ENCODE data around the gene SMNDC1. TPM values are rescaled to one million over a fixed set of nuclear protein-coding genes. Genes with fewer than 3 reads are reported as not detected.
A peak's percentile ranks its signal among the peaks of the same experiment; 100 is the strongest.
"Not testable (repeated sequence)": the region's sequence is repeated elsewhere in the genome, so short reads cannot be mapped to it uniquely, and the experiment has no call there.

SMNDC1 gene
- total RNA-seq, 1 donor from 2014 or later, result 46.2 TPM

- no peaks in the 10 kb centered on the region for H3K4me1 Mint-ChIP-seq
- H3K9me3 Mint-ChIP-seq, result no peaks in the 10 kb centered on the region
- H3K27ac Mint-ChIP-seq, result no peak overlapping the region
- H3K27me3 Mint-ChIP-seq, result no peaks in the 10 kb centered on the region
- intact Hi-C loops (cut with micrococcal nuclease), result no loop called here
- H3K36me3 Mint-ChIP-seq (ENCODE audit: low read depth), result peaks cover 45% of the 10 kb centered on the region
- DNase-seq, result no peak
- no peak overlapping the region for H3K4me3 Mint-ChIP-seq
Measured at GRCh38 chr10:110286841-110287240, 17.9 kb downstream of the SMNDC1 start.

- H3K9me3 Mint-ChIP-seq, result no peaks in the 10 kb centered on the region
- peaks cover 42% of the 10 kb centered on the region for H3K36me3 Mint-ChIP-seq (ENCODE audit: low read depth)
- no peak for DNase-seq
- H3K27me3 Mint-ChIP-seq, result no peaks in the 10 kb centered on the region
- H3K4me1 Mint-ChIP-seq, result no peaks in the 10 kb centered on the region
- no peak overlapping the region for H3K4me3 Mint-ChIP-seq
- intact Hi-C loops (cut with micrococcal nuclease), result no loop called here
- no peak overlapping the region for H3K27ac Mint-ChIP-seq
Measured at GRCh38 chr10:110285501-110285900, 19.2 kb downstream of the SMNDC1 start.

GRCh38 chr10:110284262-110284661 lies 20.5 kb downstream of the SMNDC1 start:
- Mint-ChIP-seq H3K36me3 (ENCODE audit: low read depth) (peaks cover 45% of the 10 kb centered on the region), H3K9me3 (no peaks in the 10 kb centered on the region), H3K27ac (no peak overlapping the region), H3K4me3 (no peak overlapping the region), H3K27me3 (no peaks in the 10 kb centered on the region), H3K4me1 (peaks cover under 1% of the 10 kb centered on the region)
- intact Hi-C loops (cut with micrococcal nuclease), result no loop called here
- no peak for DNase-seq

GRCh38 chr10:110279407-110279986 lies 25.2 kb downstream of the SMNDC1 start:
- H3K4me1 Mint-ChIP-seq, result peaks cover 11% of the 10 kb centered on the region
- no peaks in the 10 kb centered on the region for H3K9me3 Mint-ChIP-seq
- intact Hi-C loops (cut with micrococcal nuclease), result loop anchor here (1.0 to 5.0 kb wide), 4 partner anchors 37 to 142 kb away; no protein-coding TSS in a partner anchor
- H3K27ac Mint-ChIP-seq, result no peak overlapping the region
- peaks cover 13% of the 10 kb centered on the region for H3K27me3 Mint-ChIP-seq
- H3K4me3 Mint-ChIP-seq, result no peak overlapping the region
- H3K36me3 Mint-ChIP-seq (ENCODE audit: low read depth), result peaks cover 26% of the 10 kb centered on the region
- peak; percentile 81 for DNase-seq

- intact Hi-C loops (cut with micrococcal nuclease), result loop anchor here (1.0 to 5.0 kb wide), 4 partner anchors 36 to 141 kb away; no protein-coding TSS in a partner anchor
- H3K36me3 Mint-ChIP-seq (ENCODE audit: low read depth), result peaks cover 24% of the 10 kb centered on the region
Measured at GRCh38 chr10:110278562-110279406, 25.9 kb downstream of the SMNDC1 start.

GRCh38 chr10:110277591-110277990 lies 27.1 kb downstream of the SMNDC1 start:
- Mint-ChIP-seq H3K9me3 (no peaks in the 10 kb centered on the region), H3K36me3 (ENCODE audit: low read depth) (peaks cover 20% of the 10 kb centered on the region), H3K27ac (no peak overlapping the region), H3K4me3 (no peak overlapping the region), H3K4me1 (peaks cover 17% of the 10 kb centered on the region), H3K27me3 (peaks cover 18% of the 10 kb centered on the region)
- intact Hi-C loops (cut with micrococcal nuclease), result loop anchor here (5.0 kb wide), 1 partner anchor 35 kb away; no protein-coding TSS in a partner anchor
- DNase-seq, result no peak

More at GRCh38 chr10:110278562-110279406, 25.9 kb downstream of the SMNDC1 start:
- H3K27me3 Mint-ChIP-seq, result peaks cover 14% of the 10 kb centered on the region
- DNase-seq, result no peak
- no peak overlapping the region for H3K27ac Mint-ChIP-seq
- peaks cover 12% of the 10 kb centered on the region for H3K4me1 Mint-ChIP-seq
- no peak overlapping the region for H3K4me3 Mint-ChIP-seq
- no peaks in the 10 kb centered on the region for H3K9me3 Mint-ChIP-seq

GRCh38 chr10:110276603-110277002 lies 28.1 kb downstream of the SMNDC1 start:
- H3K4me1 Mint-ChIP-seq, result peaks cover 17% of the 10 kb centered on the region
- H3K9me3 Mint-ChIP-seq, result no peaks in the 10 kb centered on the region
- no peak overlapping the region for H3K27ac Mint-ChIP-seq
- no peak for DNase-seq
- H3K36me3 Mint-ChIP-seq (ENCODE audit: low read depth), result peaks cover 18% of the 10 kb centered on the region
- H3K4me3 Mint-ChIP-seq, result no peak overlapping the region
- intact Hi-C loops (cut with micrococcal nuclease), result loop anchor here (5.0 kb wide), 1 partner anchor 34 kb away; no protein-coding TSS in a partner anchor
- H3K27me3 Mint-ChIP-seq, result peaks cover 21% of the 10 kb centered on the region

GRCh38 chr10:110275128-110275729 lies 29.5 kb downstream of the SMNDC1 start:
- Mint-ChIP-seq H3K36me3 (ENCODE audit: low read depth) (peaks cover 12% of the 10 kb centered on the region), H3K9me3 (no peaks in the 10 kb centered on the region), H3K27me3 (peaks cover 24% of the 10 kb centered on the region), H3K4me1 (peaks cover 17% of the 10 kb centered on the region), H3K27ac (no peak overlapping the region), H3K4me3 (no peak overlapping the region)
- no peak for DNase-seq
- intact Hi-C loops (cut with micrococcal nuclease), result loop anchor here (5.0 kb wide), 1 partner anchor 33 kb away; no protein-coding TSS in a partner anchor

- H3K4me1 Mint-ChIP-seq, result peaks cover 19% of the 10 kb centered on the region
- DNase-seq, result no peak
- peaks cover 24% of the 10 kb centered on the region for H3K27me3 Mint-ChIP-seq
- no peak overlapping the region for H3K4me3 Mint-ChIP-seq
- no peak overlapping the region for H3K27ac Mint-ChIP-seq
- H3K9me3 Mint-ChIP-seq, result no peaks in the 10 kb centered on the region
- intact Hi-C loops (cut with micrococcal nuclease), result loop anchor here (5.0 kb wide), 1 partner anchor 32 kb away; no protein-coding TSS in a partner anchor
- H3K36me3 Mint-ChIP-seq (ENCODE audit: low read depth), result peaks cover 9% of the 10 kb centered on the region
Measured at GRCh38 chr10:110274647-110275046, 30.1 kb downstream of the SMNDC1 start.

GRCh38 chr10:110274072-110274627 lies 30.6 kb downstream of the SMNDC1 start:
- Mint-ChIP-seq H3K4me1 (peaks cover 22% of the 10 kb centered on the region), H3K36me3 (ENCODE audit: low read depth) (peaks cover 5% of the 10 kb centered on the region), H3K27ac (no peak overlapping the region), H3K9me3 (no peaks in the 10 kb centered on the region), H3K27me3 (peaks cover 25% of the 10 kb centered on the region), H3K4me3 (no peak overlapping the region)
- intact Hi-C loops (cut with micrococcal nuclease), result no loop called here
- DNase-seq, result no peak

GRCh38 chr10:110273474-110273873 lies 31.2 kb downstream of the SMNDC1 start:
- Mint-ChIP-seq H3K27ac (no peak overlapping the region), H3K27me3 (peaks cover 30% of the 10 kb centered on the region)
- no peak for DNase-seq

GRCh38 chr10:110272995-110273394 lies 31.7 kb downstream of the SMNDC1 start:
- peaks cover 20% of the 10 kb centered on the region for H3K4me1 Mint-ChIP-seq
- H3K27ac Mint-ChIP-seq, result not testable (repeated sequence)

More at GRCh38 chr10:110273474-110273873, 31.2 kb downstream of the SMNDC1 start:
- Mint-ChIP-seq H3K4me3 (no peak overlapping the region), H3K9me3 (no peaks in the 10 kb centered on the region), H3K4me1 (peaks cover 21% of the 10 kb centered on the region), H3K36me3 (ENCODE audit: low read depth) (peaks cover 5% of the 10 kb centered on the region)
- intact Hi-C loops (cut with micrococcal nuclease), result loop anchor here (2.0 kb wide), 1 partner anchor 23 kb away; no protein-coding TSS in a partner anchor

More at GRCh38 chr10:110272995-110273394, 31.7 kb downstream of the SMNDC1 start:
- H3K9me3 Mint-ChIP-seq; H3K36me3 Mint-ChIP-seq (ENCODE audit: low read depth); DNase-seq; H3K4me3 Mint-ChIP-seq: not testable (repeated sequence)
- intact Hi-C loops (cut with micrococcal nuclease), result loop anchor here (2.0 kb wide), 1 partner anchor 22 kb away; no protein-coding TSS in a partner anchor
- peaks cover 34% of the 10 kb centered on the region for H3K27me3 Mint-ChIP-seq
